Measurements from ENCODE around the gene SLCO3A1. TPM values are rescaled to one million over a fixed set of nuclear protein-coding genes. Genes with fewer than 3 reads are reported as not detected.
A peak's percentile ranks its signal among the peaks of the same experiment; 100 is the strongest.

The SLCO3A1 gene
- total RNA-seq, 2 experiments from 2014 or later: 8.5 to 40.0 TPM

DNA sequence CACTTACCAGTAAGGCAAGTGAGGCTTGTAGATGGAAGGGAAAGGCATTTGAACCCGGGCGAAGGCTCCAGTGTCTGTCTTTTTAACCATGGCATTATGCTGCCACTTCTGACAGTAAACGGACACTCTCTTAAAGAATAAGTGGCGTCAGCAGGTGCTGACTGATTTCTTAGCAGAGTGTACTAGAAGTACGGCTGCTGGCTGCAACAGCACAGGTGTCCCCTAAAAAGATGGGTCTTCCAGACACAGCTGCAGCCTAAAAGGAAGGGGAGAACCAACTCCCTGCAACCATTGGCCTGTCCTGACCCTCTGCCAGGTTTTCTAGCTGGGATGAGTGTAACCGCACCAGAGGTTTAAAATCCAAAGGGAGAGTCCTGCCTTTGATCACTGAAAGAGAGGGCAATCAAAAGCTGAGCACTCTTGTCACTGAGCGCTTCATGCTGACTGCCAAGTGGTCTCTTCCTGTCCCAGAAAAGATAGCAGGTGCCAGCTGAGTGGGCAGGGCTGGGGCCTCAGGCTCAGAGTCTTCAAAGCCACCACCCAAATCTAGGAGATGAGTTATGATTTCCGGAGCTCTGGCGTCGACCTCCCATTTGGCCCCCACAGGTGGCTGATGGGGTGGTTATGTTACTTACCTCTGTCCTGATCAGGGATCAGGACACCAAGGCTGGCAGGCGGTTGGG is 255.8 kb downstream of the SLCO3A1 start:
- Histone ChIP-seq H3K9me3 (ENCODE audit: low read length) (no peaks in the 10 kb centered on the region), H2AFZ (ENCODE audit: low read length) (no peak overlapping the region), H3K36me3 (ENCODE audit: insufficient read depth, low read length) (no peaks in the 10 kb centered on the region), H3K27ac (ENCODE audit: low read depth, low read length, poor library complexity, severe bottlenecking) (no peak overlapping the region), H3K4me1 (ENCODE audit: insufficient read depth, low read length, poor library complexity, severe bottlenecking) (peaks cover 11% of the 10 kb centered on the region), H3K9me2 (ENCODE audit: insufficient read depth, low read length) (no peaks in the 10 kb centered on the region), H3K79me2 (ENCODE audit: insufficient read depth, low read depth, low read length) (no peaks in the 10 kb centered on the region), H3K4me2 (ENCODE audit: low read length) (peak overlapping the region; percentile 34), H4K20me1 (ENCODE audit: insufficient read depth, low read length) (no peaks in the 10 kb centered on the region), H3K4me3 (ENCODE audit: low read depth, low read length, poor library complexity, severe bottlenecking) (no peak overlapping the region)
- peak; percentile 51 for DNase-seq (ENCODE audit: low spot score)
- ChIA-PET CTCF (ENCODE audit: unreplicated experiment) (no interaction called here), POLR2A (interaction anchor here (0.5 kb wide), 1 partner anchor 465 kb away, joined by 4 read pairs; no protein-coding TSS in a partner anchor)
- intact Hi-C loops (cut with micrococcal nuclease; ENCODE audit: unreplicated experiment): no loop called here
- no peak for TF ChIP-seq EZH2phosphoT487 (IDR thresholded peaks at IDR 0.05; ENCODE audit: borderline replicate concordance, low read depth, low read length)
- TF ChIP-seq, protein P1, sequence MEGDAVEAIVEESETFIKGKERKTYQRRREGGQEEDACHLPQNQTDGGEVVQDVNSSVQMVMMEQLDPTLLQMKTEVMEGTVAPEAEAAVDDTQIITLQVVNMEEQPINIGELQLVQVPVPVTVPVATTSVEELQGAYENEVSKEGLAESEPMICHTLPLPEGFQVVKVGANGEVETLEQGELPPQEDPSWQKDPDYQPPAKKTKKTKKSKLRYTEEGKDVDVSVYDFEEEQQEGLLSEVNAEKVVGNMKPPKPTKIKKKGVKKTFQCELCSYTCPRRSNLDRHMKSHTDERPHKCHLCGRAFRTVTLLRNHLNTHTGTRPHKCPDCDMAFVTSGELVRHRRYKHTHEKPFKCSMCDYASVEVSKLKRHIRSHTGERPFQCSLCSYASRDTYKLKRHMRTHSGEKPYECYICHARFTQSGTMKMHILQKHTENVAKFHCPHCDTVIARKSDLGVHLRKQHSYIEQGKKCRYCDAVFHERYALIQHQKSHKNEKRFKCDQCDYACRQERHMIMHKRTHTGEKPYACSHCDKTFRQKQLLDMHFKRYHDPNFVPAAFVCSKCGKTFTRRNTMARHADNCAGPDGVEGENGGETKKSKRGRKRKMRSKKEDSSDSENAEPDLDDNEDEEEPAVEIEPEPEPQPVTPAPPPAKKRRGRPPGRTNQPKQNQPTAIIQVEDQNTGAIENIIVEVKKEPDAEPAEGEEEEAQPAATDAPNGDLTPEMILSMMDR (conservative IDR thresholded peaks at IDR 0.05; ENCODE audit: low read length): no peak
- BruUV-seq (replicated peaks): no TSS peak

DNA sequence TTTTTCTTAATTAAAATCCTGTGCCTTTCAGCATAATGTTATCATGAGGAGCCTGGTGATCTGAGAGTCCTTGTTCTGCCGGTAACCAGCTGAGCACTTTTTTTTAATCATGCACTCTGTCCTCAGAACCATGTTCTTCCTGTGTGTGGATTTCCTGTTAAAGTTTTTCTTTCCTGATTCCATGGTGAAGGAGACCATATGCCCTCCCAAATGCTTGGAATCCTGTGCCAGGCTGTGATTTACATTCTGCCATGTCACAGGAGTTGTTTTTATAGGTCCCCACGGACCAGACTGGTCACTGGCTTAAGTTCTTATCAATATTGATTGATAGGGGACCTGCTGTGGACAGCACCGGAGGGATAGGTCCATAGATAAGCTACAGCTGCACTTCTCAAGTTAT is 257.8 kb downstream of the SLCO3A1 start:
- no peak overlapping the region for H3K4me3 ChIP-seq (ENCODE audit: low read depth, low read length, poor library complexity, severe bottlenecking)
- no peak overlapping the region for H3K27ac ChIP-seq (ENCODE audit: low read depth, low read length, poor library complexity, severe bottlenecking)
- H2AFZ ChIP-seq (ENCODE audit: low read length): no peak overlapping the region
- no peak overlapping the region for H3K4me2 ChIP-seq (ENCODE audit: low read length)
- no TSS peak for BruUV-seq (replicated peaks)
- DNase-seq (ENCODE audit: low spot score): no peak
- no peaks in the 10 kb centered on the region for H3K9me3 ChIP-seq (ENCODE audit: low read length)
- no peaks in the 10 kb centered on the region for H3K36me3 ChIP-seq (ENCODE audit: insufficient read depth, low read length)
- H3K79me2 ChIP-seq (ENCODE audit: insufficient read depth, low read depth, low read length): no peaks in the 10 kb centered on the region
- CTCF ChIA-PET (ENCODE audit: unreplicated experiment): interaction anchor here (0.9 kb wide), 1 partner anchor 10 kb away, joined by 4 read pairs; no protein-coding TSS in a partner anchor
- H3K9me2 ChIP-seq (ENCODE audit: insufficient read depth, low read length): no peaks in the 10 kb centered on the region
- intact Hi-C loops (cut with micrococcal nuclease; ENCODE audit: unreplicated experiment): no loop called here
- POLR2A ChIA-PET: no interaction called here
- no peaks in the 10 kb centered on the region for H4K20me1 ChIP-seq (ENCODE audit: insufficient read depth, low read length)
- TF ChIP-seq EZH2phosphoT487 (IDR thresholded peaks at IDR 0.05; ENCODE audit: borderline replicate concordance, low read depth, low read length): no peak
- TF ChIP-seq, protein P1 (conservative IDR thresholded peaks at IDR 0.05; ENCODE audit: low read length): no peak
- H3K4me1 ChIP-seq (ENCODE audit: insufficient read depth, low read length, poor library complexity, severe bottlenecking): peaks cover 15% of the 10 kb centered on the region

DNA sequence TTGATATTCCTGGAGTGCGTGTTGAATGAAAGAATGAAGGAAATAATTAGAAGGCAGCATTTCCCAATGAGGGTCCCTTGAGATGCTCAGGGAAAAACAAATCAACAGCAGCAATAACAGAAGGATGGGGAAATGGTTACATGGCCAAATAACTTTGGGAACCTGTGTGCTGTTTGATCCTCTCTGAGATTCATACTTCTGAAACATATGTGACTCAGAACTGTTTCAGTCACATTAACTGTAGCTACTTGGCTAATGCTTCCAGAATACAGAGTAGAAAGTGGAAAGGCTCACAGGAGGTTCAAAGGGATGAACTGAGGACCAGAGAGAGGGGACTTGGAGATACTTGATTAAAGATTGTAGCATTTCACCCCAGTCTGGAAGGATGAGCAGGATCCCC is 258.2 kb downstream of the SLCO3A1 start:
- intact Hi-C loops (cut with micrococcal nuclease; ENCODE audit: unreplicated experiment): no loop called here
- H3K9me3 ChIP-seq (ENCODE audit: low read length): no peaks in the 10 kb centered on the region
- DNase-seq (ENCODE audit: low spot score): no peak
- CTCF ChIA-PET (ENCODE audit: unreplicated experiment): no interaction called here
- no peak for TF ChIP-seq EZH2phosphoT487 (IDR thresholded peaks at IDR 0.05; ENCODE audit: borderline replicate concordance, low read depth, low read length)
- TF ChIP-seq, protein P1 (conservative IDR thresholded peaks at IDR 0.05; ENCODE audit: low read length): no peak
- H4K20me1 ChIP-seq (ENCODE audit: insufficient read depth, low read length): no peaks in the 10 kb centered on the region
- no peak overlapping the region for H2AFZ ChIP-seq (ENCODE audit: low read length)
- H3K4me3 ChIP-seq (ENCODE audit: low read depth, low read length, poor library complexity, severe bottlenecking): no peak overlapping the region
- H3K4me1 ChIP-seq (ENCODE audit: insufficient read depth, low read length, poor library complexity, severe bottlenecking): peaks cover 19% of the 10 kb centered on the region
- POLR2A ChIA-PET: no interaction called here
- H3K27ac ChIP-seq (ENCODE audit: low read depth, low read length, poor library complexity, severe bottlenecking): no peak overlapping the region
- H3K4me2 ChIP-seq (ENCODE audit: low read length): no peak overlapping the region
- H3K79me2 ChIP-seq (ENCODE audit: insufficient read depth, low read depth, low read length): no peaks in the 10 kb centered on the region
- BruUV-seq (replicated peaks): no TSS peak
- no peaks in the 10 kb centered on the region for H3K9me2 ChIP-seq (ENCODE audit: insufficient read depth, low read length)
- no peaks in the 10 kb centered on the region for H3K36me3 ChIP-seq (ENCODE audit: insufficient read depth, low read length)
